GM08714 (cell line): Measurements from ENCODE around the gene SFTPD.

ENCODE experiments used
- H3K4me3 ChIP-seq: fragments of 200-500 bp; sonication (Bioruptor generic); 2 replicates; pipeline ENCODE4 v1.5.1; 2014; ENCODE audit warnings: mild to moderate bottlenecking, low read length, inconsistent platforms
- ZNF274 ChIP-seq: IDR thresholded peaks from 2 replicates; pipeline ENCODE4 v1.6.1; 2012; ENCODE audit warnings: mild to moderate bottlenecking, low read depth, low read length

The SFTPD gene

GRCh38 chr10:79938728-79939406, 10.0 kb downstream of the SFTPD start:
- TF ChIP-seq ZNF274 = no peak
- no peak overlapping the region for H3K4me3 ChIP-seq

GRCh38 chr10:79937701-79938151, 11.2 kb downstream of the SFTPD start:
- no peak overlapping the region for H3K4me3 ChIP-seq
- no peak for TF ChIP-seq ZNF274

- H3K4me3 ChIP-seq = no peak overlapping the region
- TF ChIP-seq ZNF274 = no peak
These were observed 12.0 kb downstream of the SFTPD start for GRCh38 chr10:79936625-79937615.

GRCh38 chr10:79933961-79934360, 14.9 kb downstream of the SFTPD start:
- no peak overlapping the region for H3K4me3 ChIP-seq
- TF ChIP-seq ZNF274 = no peak

GRCh38 chr10:79932841-79933379, 16.0 kb downstream of the SFTPD start:
- H3K4me3 ChIP-seq = no peak overlapping the region
- TF ChIP-seq ZNF274 = no peak

- no peak overlapping the region for H3K4me3 ChIP-seq
- no peak for TF ChIP-seq ZNF274
These were observed 16.6 kb downstream of the SFTPD start for GRCh38 chr10:79932307-79932706.

- no peak for TF ChIP-seq ZNF274
- no peak overlapping the region for H3K4me3 ChIP-seq
These were observed 18.2 kb downstream of the SFTPD start for GRCh38 chr10:79930751-79931150.

- no peak overlapping the region for H3K4me3 ChIP-seq
- no peak for TF ChIP-seq ZNF274
These were observed 18.6 kb downstream of the SFTPD start for GRCh38 chr10:79930267-79930666.

- H3K4me3 ChIP-seq = no peak overlapping the region
- TF ChIP-seq ZNF274 = no peak
These were observed 19.4 kb downstream of the SFTPD start for GRCh38 chr10:79929409-79929904.

GRCh38 chr10:79928028-79928583, 20.8 kb downstream of the SFTPD start:
- H3K4me3 ChIP-seq = no peak overlapping the region
- no peak for TF ChIP-seq ZNF274

- no peak for TF ChIP-seq ZNF274
- no peak overlapping the region for H3K4me3 ChIP-seq
These were observed 21.6 kb downstream of the SFTPD start for GRCh38 chr10:79927111-79927828.

- TF ChIP-seq ZNF274 = no peak
- H3K4me3 ChIP-seq = no peak overlapping the region
These were observed 22.9 kb downstream of the SFTPD start for GRCh38 chr10:79926037-79926436.

- TF ChIP-seq ZNF274 = no peak
- no peak overlapping the region for H3K4me3 ChIP-seq
These were observed 23.3 kb downstream of the SFTPD start for GRCh38 chr10:79925614-79926013.
